GM12891 (cell line): ENCODE measurements around the gene ENO4.

Experiments used
- PAX5 ChIP-seq: IDR thresholded peaks from 2 replicates; pipeline ENCODE4 v1.6.1; 2011; ENCODE audit warnings: low read length, moderate library complexity, mild to moderate bottlenecking; ENCODE audit not compliant: insufficient read depth, severe bottlenecking
- POLR2A ChIP-seq: IDR thresholded peaks from 2 replicates; pipeline ENCODE4 v1.6.1; 2011; ENCODE audit warnings: low read depth, low read length, control low read depth
- POLR2AphosphoS5 ChIP-seq: IDR thresholded peaks from 2 replicates; pipeline ENCODE4 v1.6.1; 2011; ENCODE audit warnings: low read depth, low read length, control low read depth
- POU2F2 ChIP-seq: IDR thresholded peaks from 2 replicates; pipeline ENCODE4 v1.6.1; 2011; ENCODE audit warnings: low read depth, mild to moderate bottlenecking, control low read depth, low read length, moderate library complexity
- SPI1 ChIP-seq: IDR thresholded peaks from 2 replicates; pipeline ENCODE4 v1.6.1; 2011; ENCODE audit warnings: low read depth, low read length, control low read depth
- TAF1 ChIP-seq: IDR thresholded peaks from 2 replicates; pipeline ENCODE4 v1.6.1; 2011; ENCODE audit warnings: low read depth, low read length, control low read depth

GRCh38 chr10:116831086-116831485, 18.2 kb upstream of the ENO4 start:
- TF ChIP-seq POLR2A: no peak
- no peak for TF ChIP-seq POLR2AphosphoS5
- no peak for TF ChIP-seq PAX5
- TF ChIP-seq TAF1: no peak
- TF ChIP-seq SPI1: no peak
- no peak for TF ChIP-seq POU2F2
